GM21528 (cell line): ENCODE measurements around the gene PPTC7.
A peak's percentile ranks its signal among the peaks of the same experiment; 100 is the strongest.
"Not testable (repeated sequence)": the region's sequence is repeated elsewhere in the genome, so short reads cannot be mapped to it uniquely, and the experiment has no call there.

Experiments used
- ATAC-seq: cut with Tn5 transposase; IDR thresholded peaks from one replicate; pipeline ENCODE4 v1.9.1; 2021; ENCODE audit warnings: mild to moderate bottlenecking, moderate library complexity; ENCODE audit not compliant: unreplicated experiment, low FRiP score

The PPTC7 gene

DNA sequence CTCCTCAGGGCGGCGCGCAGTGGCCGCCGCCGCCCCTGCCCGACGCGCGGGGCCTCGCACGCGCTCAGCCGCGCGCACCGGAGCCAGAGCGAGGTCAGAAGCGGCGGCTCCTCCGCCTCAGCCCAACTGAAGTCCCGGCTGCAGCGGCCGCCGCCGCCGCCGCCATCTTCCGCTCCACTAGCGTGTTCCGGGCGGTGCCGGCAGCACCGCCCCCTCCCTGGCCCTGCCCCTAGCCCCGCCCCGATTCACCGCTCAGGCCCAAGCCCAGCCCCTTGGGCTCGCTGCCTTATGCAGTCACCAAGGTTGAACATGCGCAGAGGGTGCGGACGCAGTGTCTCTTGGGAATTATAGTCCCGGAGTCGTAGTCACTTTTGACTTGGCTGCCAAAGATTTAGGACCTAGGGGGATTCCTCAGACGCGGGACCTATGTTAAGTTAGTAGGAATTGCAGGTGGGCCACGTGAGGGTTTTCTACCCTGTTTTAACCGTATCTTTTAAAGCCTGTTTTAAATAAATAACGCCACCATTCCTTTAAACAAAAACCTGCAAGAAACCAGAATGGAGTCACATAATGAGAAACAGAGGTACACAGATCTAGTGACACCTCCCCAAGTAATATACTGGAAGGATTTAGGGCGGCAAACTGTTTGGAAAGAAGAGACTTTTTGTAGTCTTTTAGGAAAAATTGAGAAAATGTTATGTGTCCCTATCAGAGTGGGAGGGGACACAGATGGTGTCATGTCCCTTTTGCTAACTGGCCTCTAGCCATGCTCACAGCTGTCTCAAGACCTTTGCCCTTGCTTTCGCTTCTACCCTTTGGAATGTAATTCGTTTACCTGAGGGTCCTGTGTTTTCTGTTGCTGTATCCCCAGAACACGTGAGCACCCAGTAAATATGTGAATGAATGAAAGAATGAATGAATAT is at the start of gene PPTC7:
Gene PPTC7 (minus strand): TSS at position 182 of the 923 bp plus-strand sequence. CDS start 287 bp downstream, outside the sequence.
- peak; percentile 80 for ATAC-seq

DNA sequence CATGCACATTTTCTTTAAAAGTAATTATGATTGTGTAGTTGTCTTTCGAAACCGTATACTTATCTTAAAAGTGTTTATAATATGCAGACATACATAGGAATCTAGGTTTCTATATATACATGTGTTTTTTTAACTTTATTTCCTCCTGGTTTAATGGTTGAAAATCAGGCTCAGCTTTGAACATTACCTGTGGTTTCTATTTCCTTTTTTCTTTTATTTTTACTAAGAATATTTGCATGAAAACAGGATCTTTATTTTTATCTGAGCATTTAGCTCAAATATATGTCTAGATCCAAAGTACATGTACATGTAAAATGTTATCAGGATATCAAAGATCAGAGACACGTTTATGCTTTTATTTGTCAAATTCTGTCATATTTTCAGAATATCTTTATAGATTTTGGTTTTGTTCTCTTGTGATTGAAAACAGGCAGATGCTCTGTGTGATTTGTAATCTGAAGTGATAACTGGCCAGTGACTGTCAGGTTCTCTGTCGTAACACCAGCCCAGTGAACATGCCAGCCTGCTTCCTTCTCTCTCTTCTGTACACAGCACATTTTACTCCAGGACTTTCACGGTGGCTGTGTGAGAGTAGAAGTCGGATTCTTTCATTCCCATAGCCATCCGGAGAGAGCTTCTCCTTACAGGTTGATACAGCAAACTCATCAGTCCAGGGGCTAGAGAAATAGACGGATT is 44.5 kb upstream of the PPTC7 start:
- ATAC-seq: no peak

- no peak for ATAC-seq
These were observed 39.5 kb upstream of the PPTC7 start for GRCh38 chr12:110622582-110622981.

DNA sequence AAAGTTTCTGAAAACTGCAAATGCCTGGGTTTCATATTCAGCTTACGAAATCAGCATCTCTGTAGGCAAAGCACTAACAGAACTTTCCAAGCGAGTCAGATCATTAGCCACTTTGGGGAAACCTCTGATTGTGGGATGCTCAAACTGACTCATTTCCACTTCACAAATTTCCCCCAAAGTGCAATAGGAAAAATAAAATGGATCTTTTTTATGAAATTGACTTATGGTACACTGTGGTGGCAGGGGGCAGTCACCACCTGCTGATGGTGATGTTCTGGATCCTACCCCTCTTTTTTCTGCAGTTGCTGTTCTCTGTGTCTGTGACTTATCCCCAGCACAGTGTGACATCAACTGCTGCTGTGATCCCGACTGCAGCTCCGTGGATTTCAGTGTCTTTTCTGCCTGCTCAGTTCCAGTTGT is 36.4 kb upstream of the PPTC7 start:
- ATAC-seq: no peak

GRCh38 chr12:110616471-110617115 is 33.5 kb upstream of the PPTC7 start:
- ATAC-seq: no peak

DNA sequence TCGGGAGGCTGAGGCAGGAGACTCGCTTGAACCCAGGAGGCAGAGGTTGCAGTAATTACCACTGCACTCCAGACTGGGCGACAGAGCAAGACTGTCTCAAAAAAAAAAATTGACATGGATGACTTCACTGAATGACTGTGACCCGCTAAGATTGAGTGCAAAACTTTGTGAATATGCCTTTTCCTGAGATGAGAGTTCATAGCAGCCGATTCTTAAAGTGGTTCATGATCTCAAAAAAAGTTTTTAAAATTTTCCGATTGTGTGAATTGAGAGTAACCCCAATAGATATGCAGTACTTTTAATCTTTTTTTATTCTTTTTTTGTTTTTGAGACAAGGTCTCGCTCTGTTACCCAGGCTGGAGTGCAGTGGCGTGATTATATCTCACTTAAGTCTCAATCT is 32.1 kb upstream of the PPTC7 start:
- ATAC-seq: no peak

GRCh38 chr12:110613771-110614684 is 30.9 kb upstream of the PPTC7 start, which contains the start of gene TCTN1:
TSS of gene TCTN1 (plus strand) at chr12:110614129. CDS start at chr12:110614183, 54 bp downstream.
- peak; percentile 87 for ATAC-seq

GRCh38 chr12:110613071-110613770 is 30.1 kb upstream of the PPTC7 start:
- ATAC-seq: peak; percentile 32

- ATAC-seq: no peak
These were observed 23.1 kb upstream of the PPTC7 start for GRCh38 chr12:110606253-110606611.

DNA sequence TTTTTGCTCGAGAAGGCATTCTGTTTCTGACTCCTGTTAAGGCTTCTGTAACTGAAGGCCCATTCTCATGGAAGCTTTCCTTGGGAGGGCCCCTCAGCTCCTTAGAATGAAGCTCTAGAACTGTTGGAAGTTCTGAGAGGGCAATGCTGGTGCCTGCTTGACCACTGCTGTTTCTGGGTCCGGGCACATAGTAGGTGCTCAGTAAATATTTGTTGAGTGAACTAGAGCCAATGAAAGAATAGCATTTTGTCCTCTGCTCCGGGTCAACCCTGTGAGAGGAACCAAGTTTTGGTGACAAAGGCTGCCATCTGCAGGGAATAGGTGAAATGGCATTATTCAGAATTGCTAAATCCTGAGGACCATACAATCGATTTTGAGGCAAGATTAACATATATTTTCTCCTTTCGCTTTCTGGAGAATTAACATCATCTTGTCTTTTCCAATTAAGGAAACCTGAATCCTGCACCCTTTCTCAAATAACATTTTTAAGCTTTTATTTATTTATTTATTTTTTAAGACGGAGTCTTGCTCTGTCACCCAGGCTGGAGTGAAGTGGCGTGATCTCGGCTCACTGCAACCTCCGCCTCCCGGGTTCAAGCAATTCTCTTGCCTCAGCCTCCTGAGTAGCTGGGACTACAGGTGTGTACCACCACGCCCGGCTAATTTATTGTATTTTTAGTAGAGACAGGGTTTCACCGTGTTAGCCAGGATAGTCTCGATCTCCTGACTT is 19.1 kb upstream of the PPTC7 start:
- ATAC-seq: not testable (repeated sequence)

- no peak for ATAC-seq
These were observed 17.1 kb upstream of the PPTC7 start for GRCh38 chr12:110600254-110600653.

GRCh38 chr12:110599334-110599733 is 16.2 kb upstream of the PPTC7 start:
- no peak for ATAC-seq

GRCh38 chr12:110597885-110598284 is 14.8 kb upstream of the PPTC7 start:
- ATAC-seq: no peak

- not testable (repeated sequence) for ATAC-seq
These were observed 9.8 kb upstream of the PPTC7 start for GRCh38 chr12:110592919-110593318.

DNA sequence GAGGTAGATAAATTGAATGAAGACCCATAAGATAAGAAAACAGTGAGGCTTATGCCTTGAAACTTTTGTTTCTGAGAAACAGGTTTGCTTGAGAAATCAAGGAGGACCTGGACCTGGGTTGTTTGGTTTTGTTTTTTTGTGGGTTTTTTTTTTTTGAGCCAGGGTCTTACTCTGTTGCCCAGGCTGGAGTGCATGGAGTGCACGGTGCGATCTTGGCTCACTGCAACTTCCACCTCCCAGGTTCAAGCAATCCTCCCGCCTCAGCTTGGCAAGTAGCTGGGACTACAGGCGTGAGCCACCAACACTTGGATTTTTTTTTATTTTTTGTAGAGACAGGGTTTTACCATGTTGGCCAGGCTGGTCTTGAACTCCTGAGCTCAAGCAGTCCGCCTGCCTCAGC is 9.0 kb upstream of the PPTC7 start:
- no peak for ATAC-seq

GRCh38 chr12:110591451-110592051 is 8.4 kb upstream of the PPTC7 start:
- ATAC-seq: no peak

DNA sequence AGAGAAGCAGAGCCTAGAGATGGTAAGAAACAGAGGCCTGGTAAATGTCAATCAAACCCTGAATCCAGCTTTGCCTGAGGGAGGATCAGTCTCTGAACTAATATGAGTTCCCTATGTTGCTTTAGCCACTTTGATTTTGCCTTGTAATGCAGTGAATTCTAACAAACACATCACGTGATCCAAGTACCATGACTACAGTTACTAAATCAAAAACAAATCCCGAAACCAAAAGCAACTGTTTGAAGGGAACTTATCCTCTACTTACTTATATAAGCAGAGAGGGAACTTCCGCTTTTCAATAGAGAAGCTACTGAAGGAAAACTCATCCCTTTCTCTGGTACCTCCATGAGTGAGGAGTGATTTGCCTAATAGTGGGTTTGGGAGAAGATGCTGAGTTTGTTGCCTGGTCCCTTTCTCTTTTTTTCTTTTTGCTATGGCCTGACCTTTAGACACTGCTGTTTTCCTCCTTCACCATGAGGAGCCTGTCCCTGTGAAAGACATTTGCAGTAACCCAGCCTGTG is 7.7 kb upstream of the PPTC7 start:
- peak; percentile 70 for ATAC-seq

DNA sequence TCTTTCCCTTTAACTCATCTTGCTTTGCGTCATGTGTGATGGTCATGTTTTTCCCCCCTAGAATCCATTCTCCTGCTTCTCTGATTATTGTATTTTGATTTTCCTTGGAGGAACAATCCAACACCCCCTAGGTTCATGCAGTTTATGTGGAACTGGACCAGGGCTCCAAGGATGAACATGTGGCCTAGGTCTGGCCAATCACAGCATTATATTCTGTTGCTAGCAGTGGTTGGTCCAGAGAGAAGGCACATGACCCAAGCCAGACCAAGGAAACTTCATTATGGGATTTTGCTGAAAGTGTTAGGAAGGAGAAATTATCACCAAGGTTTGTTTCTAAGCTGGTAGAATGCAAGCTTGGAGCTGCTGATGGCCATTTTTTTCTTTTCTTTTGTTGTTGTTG is 6.9 kb upstream of the PPTC7 start:
- no peak for ATAC-seq
